Activated CD8-positive, alpha-beta memory T cell treated with anti-CD3 and anti-CD28 coated beads for 1 hour (primary cell): ENCODE data around the gene ZSWIM4.

Experiments
- DNase-seq, 2 donors: peaks; one replicate each; pipeline ENCODE4 v3.0.0-alpha.2; 2020; ENCODE audit warnings: low read depth in 1 of 2; ENCODE audit errors: extremely low read depth in 1 of 2

Gene ZSWIM4

DNA sequence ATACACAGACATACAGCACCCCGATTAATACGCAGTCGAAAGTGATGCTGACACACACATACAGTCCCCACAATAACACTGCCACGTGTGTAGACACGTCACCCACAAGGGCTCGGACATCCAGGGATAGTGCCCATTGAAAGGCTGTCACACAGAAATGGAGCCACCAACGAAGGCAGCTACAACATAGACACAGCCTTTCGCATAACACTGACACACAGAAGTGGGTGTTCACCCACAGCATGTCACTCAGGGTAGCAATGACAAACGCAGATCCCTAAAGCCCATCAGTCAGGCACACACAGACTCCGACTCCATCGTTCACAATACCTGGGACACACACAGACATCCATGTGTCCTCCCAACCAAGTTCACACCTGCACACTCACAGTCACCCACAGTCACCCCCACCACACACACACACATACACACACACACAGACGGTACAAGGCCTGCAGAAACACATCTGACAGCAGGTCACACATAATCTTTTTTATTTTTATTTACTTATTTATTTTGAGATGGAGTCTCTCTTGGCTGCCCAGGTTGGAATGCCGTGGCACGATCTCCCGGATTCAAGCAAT lies 71.3 kb downstream of the ZSWIM4 start:
- no peak for DNase-seq

DNA sequence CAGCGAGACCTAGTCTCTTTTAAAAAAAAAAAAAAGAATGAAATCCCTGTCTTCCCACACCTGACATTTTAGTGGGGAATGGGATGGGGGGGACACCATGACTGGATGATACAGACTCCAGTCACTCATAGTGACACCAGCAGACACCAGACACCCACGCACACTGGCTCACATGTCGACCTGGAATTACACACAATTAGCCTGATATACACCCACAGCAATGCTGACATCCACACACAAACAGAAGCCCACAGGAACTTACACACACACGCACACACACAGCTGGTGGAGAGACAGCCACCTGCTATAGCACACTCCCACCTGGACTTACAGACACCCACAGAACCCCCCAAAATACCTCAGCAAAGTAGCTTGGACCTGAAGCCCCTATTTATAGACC lies 73.4 kb downstream of the ZSWIM4 start:
- no peak for DNase-seq

DNA sequence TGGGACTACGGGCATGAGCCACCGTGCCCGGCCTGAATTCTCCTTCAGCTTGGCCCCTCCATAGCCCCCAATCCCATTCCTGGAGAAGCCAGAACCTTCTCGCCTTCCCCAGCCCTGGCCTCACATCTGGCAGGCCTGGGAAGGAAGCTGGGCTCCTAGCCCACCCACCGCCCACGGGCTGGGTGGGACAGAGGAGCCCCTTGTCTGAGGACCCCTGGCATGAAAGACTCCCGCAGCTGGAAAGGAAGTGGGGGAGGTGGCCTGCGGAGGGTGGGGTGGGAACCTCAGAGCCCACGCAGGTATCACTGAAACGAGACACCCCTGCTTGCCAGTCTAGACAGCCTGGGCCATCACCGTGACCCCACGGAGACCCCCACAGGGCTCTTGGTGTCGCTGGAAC lies 74.0 kb downstream of the ZSWIM4 start:
- DNase-seq = no peak

DNA sequence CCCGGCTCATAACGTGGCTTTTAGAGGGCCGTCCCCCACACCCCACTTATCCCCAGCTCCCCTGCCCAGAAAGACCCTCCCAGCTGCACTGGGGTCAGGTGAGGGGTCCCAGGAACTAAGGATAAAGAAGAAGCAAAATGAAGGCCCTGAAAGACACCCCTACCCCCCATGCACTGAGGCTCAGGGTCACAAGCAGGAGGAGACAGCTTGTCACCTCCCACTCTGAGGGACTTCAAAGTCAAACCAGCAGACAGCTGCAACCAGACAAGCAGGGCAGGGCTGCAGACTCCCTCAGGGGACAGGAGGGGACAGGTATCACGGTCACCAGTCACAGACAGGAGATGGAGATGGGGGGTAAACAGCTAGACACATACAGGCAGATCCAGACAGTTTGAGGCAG lies 75.6 kb downstream of the ZSWIM4 start:
- no peak for DNase-seq

DNA sequence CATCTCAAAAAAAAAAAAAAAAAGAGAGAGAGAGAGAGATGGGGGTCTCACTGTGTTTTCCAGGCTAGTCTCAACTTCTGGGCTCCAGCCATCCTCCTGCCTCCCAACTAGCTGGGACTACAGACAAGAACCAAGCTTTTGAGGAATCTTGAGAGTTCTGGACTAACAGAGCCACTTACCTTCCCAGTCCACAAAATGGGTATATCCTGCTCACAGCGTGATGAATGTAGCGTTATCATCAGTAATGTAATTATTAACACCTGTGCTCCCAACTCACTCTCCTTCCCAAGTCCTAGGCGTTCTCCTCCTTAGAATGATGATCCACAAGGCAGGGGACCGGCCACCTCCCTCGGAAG lies 77.1 kb downstream of the ZSWIM4 start:
- no peak for DNase-seq

DNA sequence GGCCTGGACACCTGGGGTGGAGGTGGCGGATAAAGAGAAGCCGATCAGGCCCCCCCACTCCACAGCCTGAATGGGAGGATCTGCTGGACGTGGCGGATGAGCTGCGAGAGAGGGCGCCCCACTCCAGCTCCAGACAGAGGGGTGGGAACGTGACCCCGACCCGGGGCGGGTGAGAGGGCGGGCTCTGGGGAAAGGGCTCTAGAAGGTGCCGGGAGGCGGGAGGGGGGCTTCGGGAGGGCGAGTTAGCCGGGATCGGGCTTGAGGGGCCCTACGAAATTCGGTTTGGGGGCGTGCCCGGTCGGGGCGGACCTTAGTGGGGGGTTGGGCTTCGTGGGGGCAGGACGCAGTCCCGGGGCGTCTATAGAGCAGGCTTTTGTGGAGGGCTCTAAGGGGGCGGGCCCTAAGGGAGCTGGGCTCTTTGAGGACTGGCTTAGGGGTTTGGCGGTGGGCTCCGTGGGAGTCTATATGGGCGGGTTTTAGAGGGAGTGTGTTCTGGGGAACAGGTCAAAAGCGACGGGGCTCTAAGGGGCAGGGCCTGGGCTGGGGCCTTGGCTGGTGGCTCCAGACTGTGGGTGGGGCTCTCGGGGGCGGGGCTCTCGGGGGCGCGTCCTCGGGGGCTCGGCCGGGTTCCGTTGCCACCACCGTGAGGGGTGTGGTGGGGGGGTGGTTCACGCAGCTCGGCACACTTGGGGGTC lies 77.6 kb downstream of the ZSWIM4 start:
- no peak for DNase-seq

DNA sequence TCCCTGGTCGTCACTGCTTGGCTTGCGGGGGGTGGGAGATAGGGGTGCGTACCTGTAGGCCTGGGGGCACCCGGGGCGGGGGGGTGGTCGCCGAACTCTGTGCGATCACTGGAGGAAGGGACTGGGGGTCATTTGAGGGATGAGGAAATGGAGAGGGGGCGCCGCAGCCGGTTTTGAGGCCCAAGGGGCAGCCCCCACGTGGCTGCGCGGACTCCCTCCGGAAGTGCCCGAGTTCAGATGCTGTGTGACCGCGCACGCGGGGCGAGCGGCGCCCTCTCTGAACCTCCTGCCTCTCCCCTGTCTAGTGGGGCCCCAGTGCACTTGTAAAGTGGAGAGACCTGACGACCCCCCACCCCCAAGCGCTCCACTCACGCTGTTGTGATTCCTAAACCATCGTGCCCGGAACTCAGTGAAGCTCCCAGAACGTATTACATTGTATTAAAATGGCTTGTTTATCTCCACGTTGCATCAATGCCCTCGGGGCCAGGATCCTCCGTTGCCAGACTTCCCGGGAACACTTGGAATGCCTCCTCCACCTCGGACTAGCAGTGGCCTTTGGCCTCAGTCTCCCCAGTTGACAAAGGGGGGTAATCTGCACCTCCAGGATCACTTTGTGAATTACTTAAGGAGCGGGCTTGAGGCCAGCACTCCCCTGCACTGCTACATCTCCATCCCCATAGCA lies 78.7 kb downstream of the ZSWIM4 start:
- DNase-seq = no peak

DNA sequence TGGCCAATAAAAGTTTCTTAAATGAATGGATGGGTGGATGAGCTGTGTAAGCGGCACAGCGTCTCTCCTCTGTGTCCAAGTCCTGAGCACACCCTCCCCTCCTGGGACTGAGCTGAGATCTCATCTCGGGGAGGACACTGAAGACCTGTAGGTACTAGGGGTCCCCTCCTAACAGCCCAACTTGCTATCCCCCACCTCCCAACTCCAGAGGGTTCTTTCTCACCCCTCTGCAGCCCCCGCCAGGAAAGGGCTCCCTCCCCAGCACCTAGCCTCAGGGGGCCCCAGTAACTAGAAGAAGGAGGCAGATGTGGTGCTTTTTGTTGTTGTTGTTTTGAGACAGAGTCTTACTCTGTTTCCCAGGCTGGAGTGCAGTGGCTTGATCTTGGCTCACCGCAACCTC lies 80.6 kb downstream of the ZSWIM4 start:
- no peak for DNase-seq

DNA sequence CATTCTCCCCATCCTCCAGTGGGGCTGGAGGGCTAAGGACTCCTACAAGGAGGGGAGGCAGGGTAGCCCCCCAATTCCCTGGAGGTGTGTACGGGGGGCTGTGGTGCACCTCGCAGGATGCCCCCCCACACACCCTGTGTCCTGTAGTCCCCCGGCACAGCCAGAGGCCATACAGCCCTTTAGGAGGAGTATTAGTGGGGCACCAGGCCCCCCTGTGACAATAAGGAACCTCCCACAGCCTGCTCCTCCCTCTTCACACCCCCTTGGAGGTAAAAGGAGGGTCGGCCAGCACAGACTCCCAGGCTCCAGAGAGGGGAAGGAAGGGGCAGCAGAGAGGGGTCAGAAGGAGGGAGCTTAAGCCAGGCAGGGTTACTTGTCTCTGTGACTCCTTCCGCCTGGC lies 81.6 kb downstream of the ZSWIM4 start, which contains the start of gene NANOS3:
NANOS3 (plus strand) TSS at position 301 of the 400 bp plus-strand sequence. CDS start 115 bp downstream, outside the sequence.
- no peak for DNase-seq

DNA sequence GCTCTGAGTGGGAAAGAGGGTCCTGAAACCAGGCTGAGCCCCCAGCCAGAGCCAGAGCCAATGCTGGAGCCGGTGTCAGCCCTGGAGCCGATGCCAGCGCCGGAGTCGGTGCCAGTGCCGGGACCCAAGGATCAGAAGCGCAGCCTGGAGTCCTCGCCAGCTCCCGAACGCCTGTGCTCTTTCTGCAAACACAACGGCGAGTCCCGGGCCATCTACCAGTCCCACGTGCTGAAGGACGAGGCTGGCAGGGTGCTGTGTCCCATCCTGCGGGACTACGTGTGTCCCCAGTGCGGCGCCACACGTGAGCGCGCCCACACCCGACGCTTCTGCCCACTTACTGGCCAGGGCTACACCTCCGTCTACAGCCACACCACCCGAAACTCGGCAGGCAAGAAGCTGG lies 82.1 kb downstream of the ZSWIM4 start:
- DNase-seq = no peak

DNA sequence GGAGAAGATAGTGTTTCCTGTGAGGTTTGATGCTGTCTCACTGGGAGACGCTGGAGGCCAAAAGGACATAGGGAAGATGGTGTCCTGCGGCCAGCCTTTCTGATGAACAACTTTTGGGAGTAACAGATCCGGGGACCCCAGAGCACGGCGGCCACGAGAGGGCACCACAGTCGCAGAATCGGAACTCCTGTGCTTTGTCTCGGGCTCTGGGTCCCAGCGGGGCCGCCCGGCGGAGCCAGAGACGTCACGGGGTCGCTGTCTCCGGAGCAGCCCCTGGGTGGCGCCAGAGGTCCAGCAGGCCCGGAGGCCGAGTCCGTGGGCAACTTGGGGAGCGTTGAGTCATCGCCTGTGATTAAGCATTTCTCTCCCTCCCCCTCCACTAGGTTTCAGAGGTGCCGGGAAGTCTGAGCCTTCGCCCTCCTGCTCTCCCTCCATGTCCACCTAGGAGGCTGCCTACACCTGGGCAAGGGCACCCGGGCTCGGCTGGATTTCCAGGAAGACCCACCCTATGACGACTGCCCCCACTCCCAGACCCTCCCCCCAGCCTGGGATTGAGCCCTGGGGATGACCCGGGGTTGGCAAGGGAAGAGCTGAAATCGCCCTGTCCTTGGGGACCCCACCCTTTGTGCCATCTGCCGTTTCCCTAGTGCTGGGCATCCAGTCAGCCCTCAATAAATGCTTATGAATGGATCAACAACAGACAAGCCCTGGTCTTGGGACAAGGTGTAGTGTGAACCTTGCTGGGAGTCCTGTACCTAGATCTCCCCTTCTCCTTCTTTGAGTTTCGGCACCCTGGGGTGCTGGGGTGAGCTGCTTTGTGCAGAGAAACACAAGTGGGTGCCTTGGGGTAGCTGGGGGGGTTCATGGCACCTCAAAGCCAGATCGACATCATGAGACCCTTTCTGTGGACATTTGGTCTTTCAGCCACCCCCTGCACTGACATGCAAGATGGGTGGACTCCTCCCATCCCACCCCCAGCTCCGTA lies 85.1 kb downstream of the ZSWIM4 start:
- DNase-seq = peak; percentile 96 to 98

DNA sequence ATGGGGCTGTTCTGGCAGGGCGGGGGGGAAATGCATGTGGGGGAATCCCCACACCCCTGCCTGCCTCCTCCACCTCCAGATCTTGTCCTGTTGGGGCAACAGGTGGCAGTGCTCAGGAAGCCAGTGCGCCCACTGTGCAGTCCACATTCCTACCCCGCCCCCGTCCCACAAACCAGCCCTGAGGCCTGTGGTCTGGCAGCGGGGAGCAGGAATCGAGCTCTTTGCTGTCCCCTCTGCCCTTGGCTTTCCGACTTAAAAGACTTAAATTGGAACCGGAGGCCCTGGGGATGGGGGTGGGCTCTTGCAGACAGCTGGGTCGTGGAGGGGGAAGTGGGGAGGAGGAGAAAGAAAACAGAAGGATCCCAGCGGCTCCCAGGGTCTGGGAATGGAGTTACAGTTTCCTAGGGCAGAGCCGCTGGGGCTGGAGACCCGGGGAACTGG lies 86.0 kb downstream of the ZSWIM4 start:
- no peak for DNase-seq
